Activated B cell treated with CpG ODN at 0.5 μM for 24 hours (primary cell): ENCODE data around the gene DAB1. TPM values are rescaled to one million over a fixed set of nuclear protein-coding genes. Genes with fewer than 3 reads are reported as not detected.

ENCODE experiments used
- ATAC-seq: fragments of 200-7000 bp; cut with Tn5 transposase; one replicate; pipeline ENCODE4 v1.10.0; 2021; ENCODE audit warnings: low read depth, mild to moderate bottlenecking, moderate library complexity
- CTCF ChIA-PET: fragments of 350-600 bp; sonication (Branson Sonifier 250); formaldehyde crosslinking; loops from one replicate; lab custom pipeline; 2021; ENCODE audit warnings: antibody characterized with exemption; lab: Charles Lee
- POLR2A ChIA-PET: fragments of 350-600 bp; sonication (Branson Sonifier 250); formaldehyde crosslinking; loops from one replicate; lab custom pipeline; 2021; ENCODE audit warnings: antibody characterized with exemption; lab: Charles Lee
- DNase-seq: peaks from one replicate; pipeline ENCODE4 v3.0.0; 2022
- H3K27ac Mint-ChIP-seq: one replicate; pipeline ENCODE4 v1.8.0; 2020; ENCODE audit warnings: mixed read lengths
- H3K27me3 Mint-ChIP-seq: one replicate; pipeline ENCODE4 v1.8.0; 2021; ENCODE audit warnings: mixed read lengths
- H3K36me3 Mint-ChIP-seq: one replicate; pipeline ENCODE4 v1.8.0; 2021; ENCODE audit warnings: low read depth, mixed read lengths
- H3K4me1 Mint-ChIP-seq: one replicate; pipeline ENCODE4 v1.8.0; 2021; ENCODE audit warnings: mixed read lengths
- H3K4me3 Mint-ChIP-seq: one replicate; pipeline ENCODE4 v1.8.0; 2020; ENCODE audit warnings: mild to moderate bottlenecking, mixed read lengths
- H3K9me3 Mint-ChIP-seq: one replicate; pipeline ENCODE4 v1.8.0; 2020; ENCODE audit warnings: mixed read lengths
- CTCF ChIP-seq: fragments of 200-600 bp; IDR thresholded peaks from one replicate; pipeline ENCODE4 v1.8.0; 2022; ENCODE audit warnings: antibody characterized with exemption, mild to moderate bottlenecking
- intact Hi-C: fragments of 100-400 bp; cut with micrococcal nuclease; formaldehyde crosslinking; loops from one replicate; pipeline ENCODE4 v1.15.1; 2024
- total RNA-seq: library from RNA; stranded (reverse); gene quantifications from 2 replicates; pipeline ENCODE4 v1.2.3, GENCODE V29; 2022

The DAB1 gene
- total RNA-seq, 1 donor from 2014 or later = not detected

- Mint-ChIP-seq H3K36me3 (no peaks in the 10 kb centered on the region), H3K4me3 (no peak overlapping the region)
- POLR2A ChIA-PET = no interaction called here
These were observed 27.1 kb upstream of the DAB1 start for GRCh38 chr1:57450981-57451380.

GRCh38 chr1:57447551-57447950 is 23.7 kb upstream of the DAB1 start:
- Mint-ChIP-seq H3K27me3 (no peaks in the 10 kb centered on the region), H3K4me1 (no peaks in the 10 kb centered on the region), H3K9me3 (no peaks in the 10 kb centered on the region), H3K27ac (no peak overlapping the region), H3K4me3 (no peak overlapping the region), H3K36me3 (no peaks in the 10 kb centered on the region)
- CTCF ChIA-PET = no interaction called here
- POLR2A ChIA-PET = no interaction called here
- intact Hi-C loops = no loop called here
- DNase-seq = no peak
- ATAC-seq = no peak
- no peak for TF ChIP-seq CTCF

More at GRCh38 chr1:57450981-57451380, 27.1 kb upstream of the DAB1 start:
- CTCF ChIA-PET = no interaction called here
- no peak for TF ChIP-seq CTCF
- intact Hi-C loops = no loop called here
- ATAC-seq (no peak), DNase-seq (no peak)
- H3K27me3 Mint-ChIP-seq = no peaks in the 10 kb centered on the region
- H3K4me1 Mint-ChIP-seq = no peaks in the 10 kb centered on the region
- H3K9me3 Mint-ChIP-seq = no peaks in the 10 kb centered on the region
- no peak overlapping the region for H3K27ac Mint-ChIP-seq

- no peaks in the 10 kb centered on the region for H3K4me1 Mint-ChIP-seq
- H3K27ac Mint-ChIP-seq = no peak overlapping the region
- no peak for TF ChIP-seq CTCF
- ATAC-seq = no peak
- CTCF ChIA-PET = no interaction called here
- POLR2A ChIA-PET = no interaction called here
- H3K36me3 Mint-ChIP-seq = no peaks in the 10 kb centered on the region
- no peaks in the 10 kb centered on the region for H3K9me3 Mint-ChIP-seq
- H3K4me3 Mint-ChIP-seq = no peak overlapping the region
- intact Hi-C loops = no loop called here
- no peak for DNase-seq
- H3K27me3 Mint-ChIP-seq = no peaks in the 10 kb centered on the region
These were observed 19.1 kb upstream of the DAB1 start for GRCh38 chr1:57443004-57443403.

GRCh38 chr1:57440096-57440495 is 16.2 kb upstream of the DAB1 start:
- intact Hi-C loops = no loop called here
- Mint-ChIP-seq H3K4me1 (no peaks in the 10 kb centered on the region), H3K4me3 (no peak overlapping the region), H3K27me3 (no peaks in the 10 kb centered on the region), H3K27ac (no peak overlapping the region), H3K9me3 (no peaks in the 10 kb centered on the region), H3K36me3 (no peaks in the 10 kb centered on the region)
- ATAC-seq = no peak
- no peak for TF ChIP-seq CTCF
- CTCF ChIA-PET = no interaction called here
- DNase-seq = no peak
- POLR2A ChIA-PET = no interaction called here

GRCh38 chr1:57431400-57431799 is 7.5 kb upstream of the DAB1 start:
- Mint-ChIP-seq H3K27me3 (peaks cover 4% of the 10 kb centered on the region), H3K4me1 (no peaks in the 10 kb centered on the region), H3K27ac (no peak overlapping the region), H3K36me3 (no peaks in the 10 kb centered on the region), H3K9me3 (peaks cover 3% of the 10 kb centered on the region), H3K4me3 (no peak overlapping the region)
- no peak for TF ChIP-seq CTCF
- no peak for DNase-seq
- ChIA-PET CTCF (no interaction called here), POLR2A (no interaction called here)
- no peak for ATAC-seq
- intact Hi-C loops = no loop called here
